ENCODE results near the gene MAPK11. TPM values are rescaled to one million over a fixed set of nuclear protein-coding genes. Genes with fewer than 3 reads are reported as not detected.

Gene MAPK11
- total RNA-seq, 4 donors from 2014 or later: 1.6 to 6.4 (median 2.7) TPM

GRCh38 chr22:50289151-50289941 lies 19.2 kb upstream of the MAPK11 start:
- intact Hi-C loops (cut with DNase I; ENCODE audit: low total_unique reads) (no loop called here), in situ Hi-C loops (cut with MboI; ENCODE audit: low pct_ligation_motif_present in 1 of 4, low pct_unique_long_range_greater_than_20kb in 1 of 4, low sequenced_read_pairs in 3 of 4) (no loop called here)
- Histone ChIP-seq H3K36me3 (peaks cover 0 to 46% (median 18%) of the 10 kb centered on the region in 4 donors), H3K4me3 (no peak overlapping the region), H3K27me3 (no peaks in the 10 kb centered on the region), H3K4me1 (peaks cover 20 to 21% (median 21%) of the 10 kb centered on the region in 4 donors), H3K27ac (no peak overlapping the region), H3K9me3 (no peaks in the 10 kb centered on the region)
- TF ChIP-seq, protein P1, sequence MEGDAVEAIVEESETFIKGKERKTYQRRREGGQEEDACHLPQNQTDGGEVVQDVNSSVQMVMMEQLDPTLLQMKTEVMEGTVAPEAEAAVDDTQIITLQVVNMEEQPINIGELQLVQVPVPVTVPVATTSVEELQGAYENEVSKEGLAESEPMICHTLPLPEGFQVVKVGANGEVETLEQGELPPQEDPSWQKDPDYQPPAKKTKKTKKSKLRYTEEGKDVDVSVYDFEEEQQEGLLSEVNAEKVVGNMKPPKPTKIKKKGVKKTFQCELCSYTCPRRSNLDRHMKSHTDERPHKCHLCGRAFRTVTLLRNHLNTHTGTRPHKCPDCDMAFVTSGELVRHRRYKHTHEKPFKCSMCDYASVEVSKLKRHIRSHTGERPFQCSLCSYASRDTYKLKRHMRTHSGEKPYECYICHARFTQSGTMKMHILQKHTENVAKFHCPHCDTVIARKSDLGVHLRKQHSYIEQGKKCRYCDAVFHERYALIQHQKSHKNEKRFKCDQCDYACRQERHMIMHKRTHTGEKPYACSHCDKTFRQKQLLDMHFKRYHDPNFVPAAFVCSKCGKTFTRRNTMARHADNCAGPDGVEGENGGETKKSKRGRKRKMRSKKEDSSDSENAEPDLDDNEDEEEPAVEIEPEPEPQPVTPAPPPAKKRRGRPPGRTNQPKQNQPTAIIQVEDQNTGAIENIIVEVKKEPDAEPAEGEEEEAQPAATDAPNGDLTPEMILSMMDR (IDR thresholded peaks at IDR 0.05): no peak
- no peak for TF ChIP-seq EP300 (IDR thresholded peaks at IDR 0.05; ENCODE audit: low read depth)
- TF ChIP-seq POLR2AphosphoS5 (IDR thresholded peaks at IDR 0.05): no peak
- TF ChIP-seq POLR2A (IDR thresholded peaks at IDR 0.05): no peak
- no peak for DNase-seq
- WGBS, 2 donors (ENCODE audit: low coverage in 1 of 2): 96% methylated on average over 51 of the region's 57 CpGs; no CpG with 5 or more reads in 1 of the 2 donors

DNA sequence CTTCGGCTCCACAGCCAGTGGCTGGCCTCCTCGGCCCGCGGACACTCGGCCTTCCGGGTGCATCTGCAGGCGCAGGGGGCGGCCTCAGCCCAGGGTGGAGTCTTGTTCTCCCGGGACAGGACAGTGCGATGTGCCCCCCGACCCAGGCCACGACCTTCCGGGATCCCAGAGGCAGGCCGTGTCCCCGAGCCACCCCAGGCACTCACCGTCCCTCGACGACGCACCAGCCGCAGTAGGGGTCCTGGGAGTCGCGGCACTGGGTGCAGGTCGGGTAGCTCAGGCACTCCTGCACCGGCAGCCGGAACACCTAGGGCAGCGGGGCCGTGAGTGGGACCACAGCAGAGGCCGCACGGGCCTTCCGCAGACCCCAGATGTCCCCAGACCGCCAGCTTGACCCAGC lies 17.6 kb upstream of the MAPK11 start:
- Histone ChIP-seq H3K4me3 (no peak overlapping the region), H3K27ac (no peak overlapping the region), H3K9me3 (no peaks in the 10 kb centered on the region), H3K27me3 (no peaks in the 10 kb centered on the region), H3K36me3 (peaks cover 0 to 51% (median 20%) of the 10 kb centered on the region in 4 donors), H3K4me1 (peaks cover 4 to 5% (median 4%) of the 10 kb centered on the region in 4 donors)
- TF ChIP-seq POLR2AphosphoS5 (IDR thresholded peaks at IDR 0.05) (no peak), POLR2A (IDR thresholded peaks at IDR 0.05) (no peak), EP300 (IDR thresholded peaks at IDR 0.05; ENCODE audit: low read depth) (no peak)
- TF ChIP-seq, protein P1 (IDR thresholded peaks at IDR 0.05): no peak
- intact Hi-C loops (cut with DNase I; ENCODE audit: low total_unique reads): no loop called here
- in situ Hi-C loops (cut with MboI; ENCODE audit: low pct_ligation_motif_present in 1 of 4, low pct_unique_long_range_greater_than_20kb in 1 of 4, low sequenced_read_pairs in 3 of 4): no loop called here
- DNase-seq: no peak
- 96% methylated on average over 25 of the region's 31 CpGs; no CpG with 5 or more reads in 1 of the 2 donors for WGBS, 2 donors (ENCODE audit: low coverage in 1 of 2)

DNA sequence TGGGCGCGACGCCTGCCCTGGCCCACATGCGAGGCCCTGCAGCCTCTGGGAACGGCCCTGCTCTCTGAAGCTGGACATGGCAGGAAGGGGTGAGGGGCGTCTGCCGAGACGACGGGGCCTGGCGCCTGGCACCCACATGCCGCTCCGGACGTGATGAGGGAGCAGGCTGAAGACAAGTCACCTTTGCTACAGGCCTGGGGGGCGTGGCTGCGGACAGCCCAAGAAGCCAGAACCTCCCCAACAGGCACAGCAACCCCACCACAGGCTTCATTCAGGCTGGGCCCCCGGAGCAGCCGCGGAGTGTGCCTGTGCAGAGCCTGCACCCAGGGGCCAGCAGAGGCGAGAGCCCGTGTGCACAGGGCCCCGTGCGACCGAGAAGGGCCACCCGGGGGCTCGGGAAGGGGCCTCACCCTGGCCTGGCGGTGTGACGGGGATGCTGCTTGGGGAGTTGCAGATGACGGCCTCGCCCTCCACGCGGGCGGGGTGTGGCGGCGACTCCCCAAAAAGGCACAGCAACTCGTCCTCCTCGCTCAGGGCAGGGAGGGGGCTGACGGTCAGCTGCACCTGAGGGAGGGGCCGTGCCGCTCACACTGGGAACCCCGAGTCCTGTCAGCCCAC lies 16.6 kb upstream of the MAPK11 start:
- in situ Hi-C loops (cut with MboI; ENCODE audit: low pct_ligation_motif_present in 1 of 4, low pct_unique_long_range_greater_than_20kb in 1 of 4, low sequenced_read_pairs in 3 of 4) (no loop called here), intact Hi-C loops (cut with DNase I; ENCODE audit: low total_unique reads) (no loop called here)
- no peaks in the 10 kb centered on the region for H3K4me1 ChIP-seq
- no peak for DNase-seq
- H3K9me3 ChIP-seq: no peaks in the 10 kb centered on the region
- TF ChIP-seq, protein P1 (IDR thresholded peaks at IDR 0.05): no peak
- TF ChIP-seq EP300 (IDR thresholded peaks at IDR 0.05; ENCODE audit: low read depth) (no peak), POLR2AphosphoS5 (IDR thresholded peaks at IDR 0.05) (no peak), POLR2A (IDR thresholded peaks at IDR 0.05) (no peak)
- H3K4me3 ChIP-seq: no peak overlapping the region
- peaks cover 0 to 60% (median 21%) of the 10 kb centered on the region in 4 donors for H3K36me3 ChIP-seq
- no peak overlapping the region for H3K27ac ChIP-seq
- WGBS, 2 donors (ENCODE audit: low coverage in 1 of 2): 91% methylated on average over 37 of the region's 40 CpGs; no CpG with 5 or more reads in 1 of the 2 donors
- no peaks in the 10 kb centered on the region for H3K27me3 ChIP-seq

DNA sequence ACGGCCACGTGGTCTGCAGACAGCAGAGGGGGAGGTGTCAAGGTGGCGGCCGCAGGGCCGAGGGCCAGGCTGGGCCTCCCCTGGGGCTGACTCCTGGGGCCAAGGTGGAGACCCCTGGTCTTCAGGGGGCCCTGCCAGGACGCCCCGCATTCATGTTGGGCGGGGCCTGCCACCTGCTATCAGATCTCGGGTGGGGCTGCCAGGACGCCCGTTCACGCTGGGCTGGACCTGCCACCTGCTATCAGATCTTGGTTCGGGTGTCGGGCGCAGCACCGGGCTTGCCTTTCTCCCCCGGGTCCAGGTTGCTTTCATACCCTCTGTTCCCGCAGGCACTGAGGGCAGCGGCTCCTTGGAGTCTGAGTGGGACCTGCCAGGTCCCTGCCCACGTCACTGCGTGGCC lies 16.1 kb upstream of the MAPK11 start:
- in situ Hi-C loops (cut with MboI; ENCODE audit: low pct_ligation_motif_present in 1 of 4, low pct_unique_long_range_greater_than_20kb in 1 of 4, low sequenced_read_pairs in 3 of 4): no loop called here
- Histone ChIP-seq H3K4me3 (no peak overlapping the region), H3K27ac (no peak overlapping the region), H3K36me3 (peaks cover 0 to 65% (median 23%) of the 10 kb centered on the region in 4 donors), H3K9me3 (no peaks in the 10 kb centered on the region), H3K27me3 (no peaks in the 10 kb centered on the region), H3K4me1 (no peaks in the 10 kb centered on the region)
- intact Hi-C loops (cut with DNase I; ENCODE audit: low total_unique reads): no loop called here
- DNase-seq: no peak
- 64% methylated on average over 16 of the region's 21 CpGs; no CpG with 5 or more reads in 1 of the 2 donors for WGBS, 2 donors (ENCODE audit: low coverage in 1 of 2)
- TF ChIP-seq POLR2AphosphoS5 (IDR thresholded peaks at IDR 0.05): no peak

Data from transverse colon (tissue), 4 donors.